ENCODE results near the gene ARHGAP23. TPM values are rescaled to one million over a fixed set of nuclear protein-coding genes. Genes with fewer than 3 reads are reported as not detected.

The ARHGAP23 gene
- total RNA-seq, 2 experiments from 2014 or later = 0.40 to 0.47 TPM

- intact Hi-C loops (cut with micrococcal nuclease) = no loop called here
- Mint-ChIP-seq H3K9me3 (no peaks in the 10 kb centered on the region), H3K27ac (no peak overlapping the region), H3K4me3 (no peak overlapping the region), H3K36me3 (ENCODE audit: low read depth) (no peaks in the 10 kb centered on the region), H3K4me1 (ENCODE audit: low read depth) (peaks cover 6% of the 10 kb centered on the region), H3K27me3 (no peaks in the 10 kb centered on the region)
- ChIA-PET CTCF (interaction anchor here (1.4 to 2.1 kb wide), 3 partner anchors 15 to 53 kb away, joined by 4 to 6 read pairs (median 5); no protein-coding TSS in a partner anchor), POLR2A (no interaction called here)
- DNase-seq (no peak), ATAC-seq (no peak)
- no peak for TF ChIP-seq CTCF (IDR thresholded peaks at IDR 0.05)
Observed at GRCh38 chr17:38439436-38439835, 11.2 kb downstream of the ARHGAP23 start.

- H3K4me1 Mint-ChIP-seq (ENCODE audit: low read depth) = peaks cover 6% of the 10 kb centered on the region
- H3K9me3 Mint-ChIP-seq = no peaks in the 10 kb centered on the region
- no peak for TF ChIP-seq CTCF (IDR thresholded peaks at IDR 0.05)
- ChIA-PET POLR2A (no interaction called here), CTCF (interaction anchor here (2.1 kb wide), 1 partner anchor 26 kb away, joined by 5 read pairs; no protein-coding TSS in a partner anchor)
- no peaks in the 10 kb centered on the region for H3K27me3 Mint-ChIP-seq
- intact Hi-C loops (cut with micrococcal nuclease) = no loop called here
- DNase-seq (no peak), ATAC-seq (no peak)
- H3K27ac Mint-ChIP-seq = no peak overlapping the region
- H3K4me3 Mint-ChIP-seq = no peak overlapping the region
- H3K36me3 Mint-ChIP-seq (ENCODE audit: low read depth) = no peaks in the 10 kb centered on the region
Observed at GRCh38 chr17:38440614-38441397, 12.5 kb downstream of the ARHGAP23 start.

- peaks cover 6% of the 10 kb centered on the region for H3K4me1 Mint-ChIP-seq (ENCODE audit: low read depth)
- DNase-seq (no peak), ATAC-seq (no peak)
- TF ChIP-seq CTCF (IDR thresholded peaks at IDR 0.05) = no peak
- no peaks in the 10 kb centered on the region for H3K27me3 Mint-ChIP-seq
- no peaks in the 10 kb centered on the region for H3K36me3 Mint-ChIP-seq (ENCODE audit: low read depth)
- intact Hi-C loops (cut with micrococcal nuclease) = no loop called here
- no peak overlapping the region for H3K4me3 Mint-ChIP-seq
- ChIA-PET CTCF (interaction anchor here (2.1 kb wide), 1 partner anchor 27 kb away, joined by 5 read pairs; no protein-coding TSS in a partner anchor), POLR2A (no interaction called here)
- no peaks in the 10 kb centered on the region for H3K9me3 Mint-ChIP-seq
- H3K27ac Mint-ChIP-seq = no peak overlapping the region
Observed at GRCh38 chr17:38441429-38442061, 13.3 kb downstream of the ARHGAP23 start.

GRCh38 chr17:38442548-38442947 lies 14.3 kb downstream of the ARHGAP23 start:
- ATAC-seq (no peak), DNase-seq (no peak)
- Mint-ChIP-seq H3K9me3 (no peaks in the 10 kb centered on the region), H3K36me3 (ENCODE audit: low read depth) (no peaks in the 10 kb centered on the region), H3K27me3 (no peaks in the 10 kb centered on the region), H3K4me1 (ENCODE audit: low read depth) (peaks cover 6% of the 10 kb centered on the region), H3K27ac (no peak overlapping the region), H3K4me3 (no peak overlapping the region)
- no peak for TF ChIP-seq CTCF (IDR thresholded peaks at IDR 0.05)
- intact Hi-C loops (cut with micrococcal nuclease) = no loop called here
- ChIA-PET POLR2A (no interaction called here), CTCF (interaction anchor here (1.2 to 1.3 kb wide), 2 partner anchors 10 to 40 kb away, joined by 3 read pairs; no protein-coding TSS in a partner anchor)
